GM12878 (cell line): ENCODE data around the gene ARSI. TPM values are rescaled to one million over a fixed set of nuclear protein-coding genes. Genes with fewer than 3 reads are reported as not detected.

Source experiments
- ATAC-seq: fragments of 200-7000 bp; cut with Tn5 transposase; 3 replicates; pipeline ENCODE4 v1.9.1; 2020; ENCODE audit warnings: mild to moderate bottlenecking, moderate library complexity
- BruUV-seq: library from RNA; stranded (reverse); fragments of 400-500 nt; replicated peaks from 2 replicates; lab custom pipeline; 2021; lab: Mats Ljungman, UMichigan
- CTCF ChIA-PET: fragments of 300-600 bp; sonication (Branson Sonifier 250); formaldehyde crosslinking; extraction: SDS; loops from one replicate; lab custom pipeline; 2021; ENCODE audit warnings: inconsistent platforms; lab: Yijun Ruan, JAX
- POLR2A ChIA-PET: fragments of 350-600 bp; formaldehyde crosslinking; extraction: SDS; loops from one replicate; lab custom pipeline; 2021; ENCODE audit warnings: inconsistent platforms; lab: Charles Lee
- RAD21 ChIA-PET: fragments of 300-600 bp; sonication (Branson Sonifier 250); formaldehyde crosslinking; loops from one replicate; lab custom pipeline; 2023; ENCODE audit warnings: antibody characterized with exemption; ENCODE audit not compliant: unreplicated experiment; lab: Charles Lee
- SMC1A ChIA-PET: fragments of 300-600 bp; sonication (Branson Sonifier 250); formaldehyde crosslinking; loops from one replicate; lab custom pipeline; 2023; ENCODE audit not compliant: unreplicated experiment, uncharacterized antibody; lab: Charles Lee
- DNase-seq: peaks from one replicate; pipeline ENCODE4 v3.0.0-alpha.2; 2011; ENCODE audit warnings: low read depth, low spot score
- FAIRE-seq: peaks from 3 replicates; lab custom pipeline; 2011; peaks lifted over from hg19 to GRCh38; lab: Jason Lieb, UNC
- H2AFZ ChIP-seq: 2 replicates; pipeline ENCODE4 v1.6.0; 2011; ENCODE audit warnings: low read depth, low read length, control low read depth; ENCODE audit not compliant: control insufficient read depth
- H3K27ac ChIP-seq: 2 replicates; pipeline ENCODE4 v1.5.1; 2011; ENCODE audit warnings: control low read depth; ENCODE audit not compliant: control insufficient read depth, insufficient read depth
- H3K27me3 ChIP-seq, 2 experiments: replicated peaks in 1 of 2; 2 replicates each; pipeline versions ENCODE4 v1.6.0 to v1.6.1; 2011; ENCODE audit warnings: low read length in 1 of 2; ENCODE audit not compliant: control insufficient read depth in 2 of 2, insufficient read depth in 2 of 2
- H3K36me3 ChIP-seq, 2 experiments: 2 replicates each; pipeline ENCODE4 v1.5.1; 2011; ENCODE audit warnings: low read length in 1 of 2; ENCODE audit not compliant: control insufficient read depth in 2 of 2, insufficient read depth in 2 of 2
- H3K4me1 ChIP-seq: 2 replicates; pipeline ENCODE4 v1.6.1; 2011; ENCODE audit warnings: mild to moderate bottlenecking, low read length, moderate library complexity, mixed read lengths; ENCODE audit not compliant: control insufficient read depth, insufficient read depth
- H3K4me2 ChIP-seq: 2 replicates; pipeline ENCODE4 v1.6.0; 2011; ENCODE audit warnings: control low read depth; ENCODE audit not compliant: control insufficient read depth, insufficient read depth
- H3K4me3 ChIP-seq: fragments of 200-600 bp; sonication (generic); 2 replicates; pipeline ENCODE4 v1.5.1; 2016
- H3K79me2 ChIP-seq: 2 replicates; pipeline ENCODE4 v1.6.0; 2011; ENCODE audit warnings: low read length; ENCODE audit not compliant: control insufficient read depth, insufficient read depth
- H3K9ac ChIP-seq: 2 replicates; pipeline ENCODE4 v1.8.0; 2011; ENCODE audit warnings: low read length, control low read depth, mixed read lengths; ENCODE audit not compliant: control insufficient read depth, insufficient read depth
- H3K9me3 ChIP-seq: replicated peaks from 3 replicates; pipeline ENCODE4 v1.5.1; 2011; ENCODE audit warnings: mild to moderate bottlenecking, low read length; ENCODE audit not compliant: control insufficient read depth, insufficient read depth
- H4K20me1 ChIP-seq: 2 replicates; pipeline ENCODE4 v1.6.0; 2011; ENCODE audit not compliant: control insufficient read depth, insufficient read depth
- ATF2 ChIP-seq: IDR thresholded peaks from 2 replicates; pipeline ENCODE4 v1.6.1; 2012; ENCODE audit warnings: low read length, inconsistent platforms
- E2F4 ChIP-seq: IDR thresholded peaks from 2 replicates; pipeline ENCODE4 v1.6.1; 2012; ENCODE audit warnings: low read depth, low read length, improper control_type of control experiment
- ESRRA ChIP-seq: IDR thresholded peaks from 2 replicates; pipeline ENCODE4 v1.6.1; 2012; ENCODE audit warnings: mild to moderate bottlenecking, low read length, improper control_type of control experiment
- JUND ChIP-seq: IDR thresholded peaks from 2 replicates; pipeline ENCODE4 v1.6.1; 2012; ENCODE audit warnings: low read depth, mild to moderate bottlenecking, low read length, improper control_type of control experiment, moderate library complexity
- NFXL1 ChIP-seq: fragments of 450-650 bp; IDR thresholded peaks from 2 replicates; pipeline ENCODE4 v1.6.1; 2017; ENCODE audit warnings: antibody characterized with exemption, mild to moderate bottlenecking, borderline replicate concordance
- NFYB ChIP-seq: IDR thresholded peaks from 2 replicates; pipeline ENCODE4 v1.6.1; 2011; ENCODE audit warnings: low read depth, mild to moderate bottlenecking, low read length, improper control_type of control experiment, moderate library complexity; ENCODE audit not compliant: insufficient read depth
- POLR2AphosphoS5 ChIP-seq: IDR thresholded peaks from 2 replicates; pipeline ENCODE4 v1.6.1; 2011; ENCODE audit warnings: mild to moderate bottlenecking, low read length, inconsistent platforms
- SKIL ChIP-seq: fragments of 450-650 bp; IDR thresholded peaks from 2 replicates; pipeline ENCODE4 v1.6.1; 2017; ENCODE audit warnings: mild to moderate bottlenecking, low read depth, inconsistent platforms; ENCODE audit not compliant: poor library complexity, severe bottlenecking
- SMAD5 ChIP-seq: IDR thresholded peaks from 2 replicates; pipeline ENCODE4 v1.6.1; 2016; ENCODE audit warnings: antibody characterized with exemption, low read depth
- WGBS: methylation state at CpG from one replicate; pipeline ENCODE4 v1.1.6; 2016; ENCODE audit warnings: low lambda C conversion rate; ENCODE audit not compliant: insufficient replicate concordance, insufficient coverage; ENCODE audit errors: missing lambda C conversion rate; 5-methylcytosine and 5-hydroxymethylcytosine counted together
- in situ Hi-C: fragments of 300-500 bp; cut with MboI; formaldehyde crosslinking; loops from 9 replicates; pipeline ENCODE4 v1.14.3; 2018; ENCODE audit warnings: mixed read lengths
- intact Hi-C: fragments of 100-400 bp; cut with micrococcal nuclease; formaldehyde crosslinking; loops from one replicate; pipeline ENCODE4 v1.14.2; 2022; ENCODE audit not compliant: unreplicated experiment
- polyA plus RNA-seq, 11 experiments: library from polyadenylated mRNA; depleted of rRNA in 4 of 11; unstranded in 6 of 11; stranded (reverse) in 5 of 11; fragments of >200 nt; fragmentation: Nextera tagmentation in 4 of 11; fragmentation: Illumina TruSeq in 1 of 11; extraction: Ambion mirVana in 4 of 11; extraction: Trizol in 1 of 11; gene quantifications; 1 replicate in 1 of 11; 2 replicates in 10 of 11; pipeline versions ENCODE4 v1.2.1 to v1.2.3, GENCODE V29; 2011 to 2016; ENCODE audit warnings: inconsistent platforms in 2 of 11, missing spikeins in 2 of 11, low read depth in 1 of 11
- total RNA-seq, 4 experiments: library from RNA; depleted of rRNA in 3 of 4; stranded (reverse); fragments of >200 nt in 3 of 4; fragmentation: Illumina TruSeq in 1 of 4; extraction: Trizol in 1 of 4; gene quantifications; 2 replicates each; pipeline versions ENCODE4 v1.2.1 to v1.2.3, GENCODE V29; 2013 to 2021

Gene ARSI
- total and polyA plus RNA-seq, 10 of the 15 experiments (the other 5 are each of a cell fraction or from before 2014, with no cell fraction given) = not detected

DNA sequence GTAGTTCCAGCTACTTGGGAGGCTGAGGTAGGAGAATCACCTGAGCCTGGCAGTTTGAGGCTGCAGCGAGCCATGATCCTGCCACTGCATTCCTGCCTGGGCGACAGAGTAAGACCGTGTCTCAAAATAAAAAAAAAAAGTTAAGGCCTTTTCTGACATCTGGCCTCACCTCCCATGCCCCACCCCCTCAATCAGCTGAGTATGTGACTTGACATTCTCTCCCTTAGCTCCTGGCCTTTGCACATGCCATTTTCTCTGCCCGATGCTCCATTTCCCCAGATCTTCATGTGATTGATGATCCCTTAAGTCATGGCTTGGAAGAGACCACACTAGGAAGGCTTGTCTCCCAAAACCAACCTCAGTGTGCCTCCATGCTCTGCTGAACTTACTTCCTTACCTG is 37.1 kb upstream of the ARSI start (continued):
- TF ChIP-seq SKIL = no peak
- no peak for TF ChIP-seq POLR2AphosphoS5
- TF ChIP-seq JUND = no peak
- TF ChIP-seq SMAD5 = no peak
- TF ChIP-seq ATF2 = no peak
- TF ChIP-seq NFYB = no peak
- TF ChIP-seq NFXL1 = no peak
- TF ChIP-seq, all 136 proteins: peak for 0

DNA sequence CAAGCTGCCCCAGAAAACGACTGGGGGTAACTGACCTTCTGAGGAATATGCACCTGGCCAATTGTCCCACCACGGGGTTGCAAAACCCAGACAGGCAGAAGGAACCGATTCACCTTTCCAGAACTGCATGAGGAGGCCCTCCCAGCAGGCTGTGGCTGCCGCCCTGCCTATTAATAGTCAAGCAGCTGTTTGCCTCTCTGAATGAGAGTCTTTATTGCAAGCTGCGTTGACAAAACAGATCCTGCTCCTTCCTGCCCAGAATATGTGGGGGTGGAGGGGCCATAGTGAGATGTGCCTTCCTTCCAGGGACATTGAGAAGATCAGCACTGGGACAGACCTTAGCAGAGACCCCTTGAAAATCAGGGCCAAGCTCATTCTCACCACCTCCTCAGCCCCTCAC is 36.5 kb upstream of the ARSI start:
- Histone ChIP-seq H3K4me3 (no peak overlapping the region), H3K9me3 (no peaks in the 10 kb centered on the region), H3K27me3 (no peaks in the 10 kb centered on the region), H3K36me3 (no peaks in the 10 kb centered on the region), H3K27ac (no peak overlapping the region), H3K9ac (no peak overlapping the region), H4K20me1 (no peaks in the 10 kb centered on the region), H2AFZ (no peak overlapping the region), H3K4me2 (no peak overlapping the region), H3K79me2 (no peaks in the 10 kb centered on the region), H3K4me1 (peaks cover 5% of the 10 kb centered on the region; the same call in 1 of the 2 replicates)
- CTCF ChIA-PET = interaction anchor here (0.8 to 1.3 kb wide), 2 partner anchors 10 to 12 kb away, joined by 3 to 5 read pairs; no protein-coding TSS in a partner anchor
- ATAC-seq (no peak), FAIRE-seq (no peak), DNase-seq (no peak)
- 17% methylated on average over 5 of the region's 5 CpGs for WGBS
- RAD21 ChIA-PET = interaction anchor here (1.5 kb wide), 1 partner anchor 97 kb away, joined by 3 read pairs; no protein-coding TSS in a partner anchor
- intact Hi-C loops (no loop called here), in situ Hi-C loops (no loop called here)
- SMC1A ChIA-PET = interaction anchor here (1.2 kb wide), 1 partner anchor 10 kb away, joined by 4 read pairs; no protein-coding TSS in a partner anchor
- POLR2A ChIA-PET = no interaction called here
- TF ChIP-seq ESRRA (no peak), E2F4 (no peak)
- BruUV-seq = no TSS peak
